ENCODE data around the gene STK26. TPM values are rescaled to one million over a fixed set of nuclear protein-coding genes. Genes with fewer than 3 reads are reported as not detected.

The STK26 gene
- total and polyA plus RNA-seq, 4 donors, result 2.0 to 16.9 (median 3.4) TPM

DNA sequence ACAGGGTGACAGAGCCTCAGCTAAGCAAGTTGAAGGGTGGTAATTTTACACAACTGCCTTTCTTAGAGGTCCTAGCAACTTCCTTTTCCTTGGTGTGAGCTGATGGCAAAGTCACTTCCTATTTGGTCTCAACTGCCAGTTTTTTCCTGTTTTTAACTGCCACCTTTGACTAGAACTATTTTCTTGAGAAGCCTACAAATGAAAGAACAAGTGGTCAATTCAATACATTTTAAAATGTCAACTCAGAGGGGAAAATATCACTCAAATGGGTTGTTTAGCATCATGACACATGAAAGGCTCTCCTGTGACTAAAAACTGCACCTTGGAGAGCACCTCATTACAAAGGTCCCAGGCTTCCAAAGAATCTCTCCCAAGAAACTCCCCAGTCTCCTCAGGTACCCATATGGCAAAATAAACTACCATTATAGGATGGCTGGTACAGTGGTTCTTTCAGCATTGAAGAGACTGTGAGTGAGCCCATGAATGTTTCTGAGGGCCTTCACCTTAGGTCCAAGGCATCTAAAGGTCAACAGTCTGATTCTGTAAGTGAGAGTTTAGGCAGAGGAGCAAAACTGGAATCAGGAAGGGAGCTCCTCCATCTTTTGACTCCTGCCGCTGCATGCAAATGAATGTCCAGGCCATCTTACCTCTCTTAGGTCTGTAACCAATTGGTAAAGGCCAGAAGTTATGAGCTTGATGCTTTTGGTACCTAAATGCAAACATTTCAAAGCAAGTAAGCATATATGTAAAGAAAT is 5.5 kb upstream of the STK26 start:
- TF ChIP-seq, protein P1, sequence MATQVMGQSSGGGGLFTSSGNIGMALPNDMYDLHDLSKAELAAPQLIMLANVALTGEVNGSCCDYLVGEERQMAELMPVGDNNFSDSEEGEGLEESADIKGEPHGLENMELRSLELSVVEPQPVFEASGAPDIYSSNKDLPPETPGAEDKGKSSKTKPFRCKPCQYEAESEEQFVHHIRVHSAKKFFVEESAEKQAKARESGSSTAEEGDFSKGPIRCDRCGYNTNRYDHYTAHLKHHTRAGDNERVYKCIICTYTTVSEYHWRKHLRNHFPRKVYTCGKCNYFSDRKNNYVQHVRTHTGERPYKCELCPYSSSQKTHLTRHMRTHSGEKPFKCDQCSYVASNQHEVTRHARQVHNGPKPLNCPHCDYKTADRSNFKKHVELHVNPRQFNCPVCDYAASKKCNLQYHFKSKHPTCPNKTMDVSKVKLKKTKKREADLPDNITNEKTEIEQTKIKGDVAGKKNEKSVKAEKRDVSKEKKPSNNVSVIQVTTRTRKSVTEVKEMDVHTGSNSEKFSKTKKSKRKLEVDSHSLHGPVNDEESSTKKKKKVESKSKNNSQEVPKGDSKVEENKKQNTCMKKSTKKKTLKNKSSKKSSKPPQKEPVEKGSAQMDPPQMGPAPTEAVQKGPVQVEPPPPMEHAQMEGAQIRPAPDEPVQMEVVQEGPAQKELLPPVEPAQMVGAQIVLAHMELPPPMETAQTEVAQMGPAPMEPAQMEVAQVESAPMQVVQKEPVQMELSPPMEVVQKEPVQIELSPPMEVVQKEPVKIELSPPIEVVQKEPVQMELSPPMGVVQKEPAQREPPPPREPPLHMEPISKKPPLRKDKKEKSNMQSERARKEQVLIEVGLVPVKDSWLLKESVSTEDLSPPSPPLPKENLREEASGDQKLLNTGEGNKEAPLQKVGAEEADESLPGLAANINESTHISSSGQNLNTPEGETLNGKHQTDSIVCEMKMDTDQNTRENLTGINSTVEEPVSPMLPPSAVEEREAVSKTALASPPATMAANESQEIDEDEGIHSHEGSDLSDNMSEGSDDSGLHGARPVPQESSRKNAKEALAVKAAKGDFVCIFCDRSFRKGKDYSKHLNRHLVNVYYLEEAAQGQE (IDR thresholded peaks at IDR 0.05), result no peak
- TF ChIP-seq RXRA (IDR thresholded peaks at IDR 0.05), result no peak
- TF ChIP-seq, protein P2, sequence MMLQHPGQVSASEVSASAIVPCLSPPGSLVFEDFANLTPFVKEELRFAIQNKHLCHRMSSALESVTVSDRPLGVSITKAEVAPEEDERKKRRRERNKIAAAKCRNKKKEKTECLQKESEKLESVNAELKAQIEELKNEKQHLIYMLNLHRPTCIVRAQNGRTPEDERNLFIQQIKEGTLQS (IDR thresholded peaks at IDR 0.05), result no peak
- TF ChIP-seq TAF1 (conservative IDR thresholded peaks at IDR 0.05), result no peak
- no peak for TF ChIP-seq FOXA2 (IDR thresholded peaks at IDR 0.05)
- TF ChIP-seq NR2F2 (IDR thresholded peaks at IDR 0.05), result no peak
- no peak for TF ChIP-seq EGR1 (IDR thresholded peaks at IDR 0.05; ENCODE audit: low read depth in 2 of 2)
- no peak for TF ChIP-seq JUND (IDR thresholded peaks at IDR 0.05)
- no peak for TF ChIP-seq FOXA1 (IDR thresholded peaks at IDR 0.05)
- TF ChIP-seq YY1 (IDR thresholded peaks at IDR 0.05), result no peak
- TF ChIP-seq, protein P3, sequence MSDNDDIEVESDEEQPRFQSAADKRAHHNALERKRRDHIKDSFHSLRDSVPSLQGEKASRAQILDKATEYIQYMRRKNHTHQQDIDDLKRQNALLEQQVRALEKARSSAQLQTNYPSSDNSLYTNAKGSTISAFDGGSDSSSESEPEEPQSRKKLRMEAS (IDR thresholded peaks at IDR 0.05), result no peak
- no peak for TF ChIP-seq RAD21 (IDR thresholded peaks at IDR 0.05)
- TF ChIP-seq, protein P4, sequence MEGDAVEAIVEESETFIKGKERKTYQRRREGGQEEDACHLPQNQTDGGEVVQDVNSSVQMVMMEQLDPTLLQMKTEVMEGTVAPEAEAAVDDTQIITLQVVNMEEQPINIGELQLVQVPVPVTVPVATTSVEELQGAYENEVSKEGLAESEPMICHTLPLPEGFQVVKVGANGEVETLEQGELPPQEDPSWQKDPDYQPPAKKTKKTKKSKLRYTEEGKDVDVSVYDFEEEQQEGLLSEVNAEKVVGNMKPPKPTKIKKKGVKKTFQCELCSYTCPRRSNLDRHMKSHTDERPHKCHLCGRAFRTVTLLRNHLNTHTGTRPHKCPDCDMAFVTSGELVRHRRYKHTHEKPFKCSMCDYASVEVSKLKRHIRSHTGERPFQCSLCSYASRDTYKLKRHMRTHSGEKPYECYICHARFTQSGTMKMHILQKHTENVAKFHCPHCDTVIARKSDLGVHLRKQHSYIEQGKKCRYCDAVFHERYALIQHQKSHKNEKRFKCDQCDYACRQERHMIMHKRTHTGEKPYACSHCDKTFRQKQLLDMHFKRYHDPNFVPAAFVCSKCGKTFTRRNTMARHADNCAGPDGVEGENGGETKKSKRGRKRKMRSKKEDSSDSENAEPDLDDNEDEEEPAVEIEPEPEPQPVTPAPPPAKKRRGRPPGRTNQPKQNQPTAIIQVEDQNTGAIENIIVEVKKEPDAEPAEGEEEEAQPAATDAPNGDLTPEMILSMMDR (IDR thresholded peaks at IDR 0.05; ENCODE audit: low read depth, low read length, missing input control), result no peak
- TF ChIP-seq, protein P5, sequence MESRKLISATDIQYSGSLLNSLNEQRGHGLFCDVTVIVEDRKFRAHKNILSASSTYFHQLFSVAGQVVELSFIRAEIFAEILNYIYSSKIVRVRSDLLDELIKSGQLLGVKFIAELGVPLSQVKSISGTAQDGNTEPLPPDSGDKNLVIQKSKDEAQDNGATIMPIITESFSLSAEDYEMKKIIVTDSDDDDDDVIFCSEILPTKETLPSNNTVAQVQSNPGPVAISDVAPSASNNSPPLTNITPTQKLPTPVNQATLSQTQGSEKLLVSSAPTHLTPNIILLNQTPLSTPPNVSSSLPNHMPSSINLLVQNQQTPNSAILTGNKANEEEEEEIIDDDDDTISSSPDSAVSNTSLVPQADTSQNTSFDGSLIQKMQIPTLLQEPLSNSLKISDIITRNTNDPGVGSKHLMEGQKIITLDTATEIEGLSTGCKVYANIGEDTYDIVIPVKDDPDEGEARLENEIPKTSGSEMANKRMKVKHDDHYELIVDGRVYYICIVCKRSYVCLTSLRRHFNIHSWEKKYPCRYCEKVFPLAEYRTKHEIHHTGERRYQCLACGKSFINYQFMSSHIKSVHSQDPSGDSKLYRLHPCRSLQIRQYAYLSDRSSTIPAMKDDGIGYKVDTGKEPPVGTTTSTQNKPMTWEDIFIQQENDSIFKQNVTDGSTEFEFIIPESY (IDR thresholded peaks at IDR 0.05), result no peak

More for the DNA sequence above, 5.5 kb upstream of the STK26 start:
- Histone ChIP-seq H3K27ac (ENCODE audit: low read depth in 1 of 2, low read length in 2 of 2) (no peak overlapping the region), H3K27me3 (ENCODE audit: control insufficient read depth in 4 of 4, insufficient read depth in 4 of 4, low read length in 3 of 4) (no peaks in the 10 kb centered on the region), H3K4me3 (ENCODE audit: low read depth in 1 of 3, low read length in 3 of 3) (no peak overlapping the region), H3K4me1 (ENCODE audit: control insufficient read depth in 4 of 4, insufficient read depth in 4 of 4, low read length in 3 of 4) (peaks cover 0 to 5% (median 3%) of the 10 kb centered on the region in 4 donors), H3K9me3 (ENCODE audit: control insufficient read depth in 4 of 4, low read length in 3 of 4) (no peaks in the 10 kb centered on the region), H3K36me3 (ENCODE audit: control insufficient read depth in 4 of 4, insufficient read depth in 3 of 4, low read depth in 1 of 4, low read length in 3 of 4) (no peaks in the 10 kb centered on the region), H3K9ac (ENCODE audit: low read depth in 1 of 2, low read length in 2 of 2) (no peak overlapping the region)
- WGBS, result 94% methylated on average over 1 of the region's 1 CpG
- DNase-seq (ENCODE audit: low spot score), result no peak
